HepG2 (cell line): ENCODE measurements around the gene WDR6. TPM values are rescaled to one million over a fixed set of nuclear protein-coding genes. Genes with fewer than 3 reads are reported as not detected.

ENCODE experiments used
- FOXK2 ChIP-seq: fragments of 450-650 bp; IDR thresholded peaks from 2 replicates; pipeline ENCODE4 v1.6.1; 2016
- GZF1 ChIP-seq: sonication (generic); formaldehyde crosslinking; IDR thresholded peaks from 2 replicates; pipeline ENCODE4 v1.5.1; 2020; ENCODE audit warnings: mild to moderate bottlenecking, missing genetic modification reagents
- HOXD1 ChIP-seq: sonication (generic); formaldehyde crosslinking; IDR thresholded peaks from 2 replicates; pipeline ENCODE4 v1.5.0; 2020; ENCODE audit warnings: missing genetic modification reagents
- MIER3 ChIP-seq: IDR thresholded peaks from 2 replicates; pipeline ENCODE4 v1.6.1; 2016; ENCODE audit warnings: missing compliant biosample characterization, borderline replicate concordance
- SCMH1 ChIP-seq: sonication (generic); formaldehyde crosslinking; IDR thresholded peaks from 2 replicates; pipeline ENCODE4 v1.9.0; 2021; ENCODE audit warnings: missing genetic modification reagents, mild to moderate bottlenecking, borderline replicate concordance
- SRY ChIP-seq: sonication (generic); formaldehyde crosslinking; IDR thresholded peaks from 2 replicates; pipeline ENCODE4 v1.8.0; 2022; ENCODE audit warnings: mild to moderate bottlenecking, missing genetic modification reagents
- ZBTB10 ChIP-seq: sonication (generic); formaldehyde crosslinking; IDR thresholded peaks from 2 replicates; pipeline ENCODE4 v1.4.0; 2020; ENCODE audit warnings: missing genetic modification reagents, borderline replicate concordance
- ZBTB44 ChIP-seq: sonication (generic); formaldehyde crosslinking; IDR thresholded peaks from 2 replicates; pipeline ENCODE4 v1.4.0; 2020; ENCODE audit warnings: missing genetic modification reagents
- ZFAT ChIP-seq: sonication (generic); formaldehyde crosslinking; conservative IDR thresholded peaks from 2 replicates; pipeline ENCODE4 v1.8.1; 2023; ENCODE audit warnings: missing genetic modification reagents, inconsistent platforms
- ZNF274 ChIP-seq: sonication (generic); formaldehyde crosslinking; IDR thresholded peaks from 2 replicates; pipeline ENCODE4 v1.5.1; 2020; ENCODE audit warnings: mild to moderate bottlenecking, missing genetic modification reagents
- ZSCAN12 ChIP-seq: sonication (generic); formaldehyde crosslinking; IDR thresholded peaks from 2 replicates; pipeline ENCODE4 v1.9.0; 2021; ENCODE audit warnings: mild to moderate bottlenecking, missing genetic modification reagents
- ZZZ3 ChIP-seq: sonication (generic); formaldehyde crosslinking; IDR thresholded peaks from 2 replicates; pipeline ENCODE4 v1.4.0; 2020; ENCODE audit warnings: missing genetic modification reagents, mild to moderate bottlenecking, borderline replicate concordance
- polyA plus RNA-seq, 8 experiments: library from polyadenylated mRNA; depleted of rRNA in 3 of 8; stranded (reverse) in 7 of 8; unstranded in 1 of 8; fragments of >200 nt; fragmentation: Illumina TruSeq in 4 of 8; extraction: Trizol in 4 of 8; gene quantifications; 2 replicates each; pipeline versions ENCODE4 v1.2.1 to v1.2.3, GENCODE V29; 2011 to 2016; ENCODE audit warnings: low read depth in 4 of 8, missing spikeins in 1 of 8, mixed read lengths in 1 of 8; ENCODE audit not compliant: insufficient read depth in 1 of 8
- total RNA-seq, 5 experiments: library from RNA; depleted of rRNA; stranded (reverse); fragments of >200 nt; fragmentation: Illumina TruSeq; extraction: Trizol; gene quantifications; 2 replicates each; pipeline ENCODE4 v1.2.3, GENCODE V29; 2016; ENCODE audit warnings: low read depth in 1 of 5

The WDR6 gene
- total and polyA plus RNA-seq, 2 of the 13 experiments (the other 11 are each of a cell fraction or from before 2014, with no cell fraction given), result 73.4 to 139 TPM

GRCh38 chr3:49007068-49007770, at the start of gene WDR6 (continued):
- TF ChIP-seq ZBTB10 (peak; percentile 69; the same call in 1 of the 2 replicates), SCMH1 (CRISPR knock-in tag) (no peak), ZSCAN12 (CRISPR knock-in tag) (no peak), GZF1 (CRISPR knock-in tag) (peak; percentile 66), ZBTB44 (CRISPR knock-in tag) (no peak), FOXK2 (peak; percentile 58), ZZZ3 (CRISPR knock-in tag) (peak; percentile 42; the same call in 1 of the 2 replicates), SRY (CRISPR knock-in tag) (peak; percentile 91), HOXD1 (no peak), MIER3 (peak; percentile 32; the same call in 1 of the 2 replicates), ZNF274 (peak; percentile 62; the same call in 1 of the 2 replicates), ZFAT (no peak)
